AG09319 (cell line): ENCODE measurements around the gene NRIP2.

Experiments
- DNase-seq: peaks from one replicate; pipeline ENCODE4 v3.0.0-alpha.2; 2010; ENCODE audit warnings: low read depth; ENCODE audit errors: extremely low read depth
- TF ChIP-seq, protein P1 (sequence below): IDR thresholded peaks from 2 replicates; pipeline ENCODE4 v1.5.1; 2011; ENCODE audit warnings: low read depth, mild to moderate bottlenecking, inconsistent platforms, low read length, moderate library complexity

NRIP2 gene

GRCh38 chr12:2783936-2784600 lies 50.8 kb downstream of the NRIP2 start:
- TF ChIP-seq, protein P1, sequence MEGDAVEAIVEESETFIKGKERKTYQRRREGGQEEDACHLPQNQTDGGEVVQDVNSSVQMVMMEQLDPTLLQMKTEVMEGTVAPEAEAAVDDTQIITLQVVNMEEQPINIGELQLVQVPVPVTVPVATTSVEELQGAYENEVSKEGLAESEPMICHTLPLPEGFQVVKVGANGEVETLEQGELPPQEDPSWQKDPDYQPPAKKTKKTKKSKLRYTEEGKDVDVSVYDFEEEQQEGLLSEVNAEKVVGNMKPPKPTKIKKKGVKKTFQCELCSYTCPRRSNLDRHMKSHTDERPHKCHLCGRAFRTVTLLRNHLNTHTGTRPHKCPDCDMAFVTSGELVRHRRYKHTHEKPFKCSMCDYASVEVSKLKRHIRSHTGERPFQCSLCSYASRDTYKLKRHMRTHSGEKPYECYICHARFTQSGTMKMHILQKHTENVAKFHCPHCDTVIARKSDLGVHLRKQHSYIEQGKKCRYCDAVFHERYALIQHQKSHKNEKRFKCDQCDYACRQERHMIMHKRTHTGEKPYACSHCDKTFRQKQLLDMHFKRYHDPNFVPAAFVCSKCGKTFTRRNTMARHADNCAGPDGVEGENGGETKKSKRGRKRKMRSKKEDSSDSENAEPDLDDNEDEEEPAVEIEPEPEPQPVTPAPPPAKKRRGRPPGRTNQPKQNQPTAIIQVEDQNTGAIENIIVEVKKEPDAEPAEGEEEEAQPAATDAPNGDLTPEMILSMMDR, result peak; percentile 93
- no peak for DNase-seq

GRCh38 chr12:2779281-2779680 lies 55.6 kb downstream of the NRIP2 start:
- no peak for DNase-seq
- TF ChIP-seq, protein P1, result no peak

DNA sequence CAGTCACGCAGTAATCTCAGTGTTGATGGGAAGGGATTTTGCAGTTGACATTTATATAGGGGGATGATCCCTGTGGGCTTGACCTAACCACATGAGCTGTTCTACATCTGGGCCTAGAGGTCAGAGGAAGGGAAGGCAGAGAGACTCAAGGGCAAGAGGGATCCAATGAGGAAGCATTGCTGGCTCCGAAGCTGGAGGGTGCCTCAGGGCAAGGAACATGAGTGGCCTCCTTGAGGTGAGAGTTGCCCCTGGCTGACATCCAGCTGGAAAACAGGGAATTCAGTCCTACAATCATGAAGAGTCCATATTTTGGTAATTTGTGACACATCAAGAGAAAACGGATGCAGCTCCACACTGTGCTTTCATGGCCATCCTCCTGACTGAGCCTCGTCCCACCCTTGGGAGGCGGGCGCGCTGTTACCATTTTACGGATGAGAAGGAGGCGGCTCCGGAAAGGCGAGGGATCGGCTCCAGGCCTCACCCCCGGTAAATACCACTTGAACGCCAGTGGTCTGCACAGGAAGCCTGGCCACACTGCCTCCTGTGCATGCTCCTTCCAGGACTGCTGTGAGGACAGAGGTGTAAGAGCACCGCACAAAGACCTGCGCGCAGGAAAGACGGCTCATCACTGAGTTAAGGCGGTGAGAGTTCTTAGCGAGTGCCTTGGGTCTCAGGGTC lies 58.6 kb downstream of the NRIP2 start:
- no peak for DNase-seq
- TF ChIP-seq, protein P1, result no peak

DNA sequence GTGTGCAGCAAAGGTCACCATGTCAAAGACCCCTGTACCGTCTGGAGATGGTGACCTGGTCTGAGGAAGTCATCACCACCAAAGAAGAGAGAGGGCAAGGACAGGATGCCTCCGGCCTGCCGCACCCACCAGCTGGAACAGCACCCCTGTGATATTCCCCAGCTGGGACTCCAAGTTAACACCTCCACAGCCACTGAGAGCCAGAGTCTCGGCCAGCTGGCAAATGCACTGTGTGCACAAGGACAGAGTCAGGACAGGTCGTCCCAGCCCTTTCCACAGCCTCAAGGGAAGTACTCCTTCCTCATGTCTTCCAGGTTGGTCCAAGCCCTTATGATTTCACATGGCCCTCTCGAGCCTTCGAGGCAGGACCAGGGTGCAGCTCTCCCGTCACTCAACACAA lies 59.4 kb downstream of the NRIP2 start:
- no peak for DNase-seq
- TF ChIP-seq, protein P1, result no peak
